H9 (cell line): ENCODE results near the gene GYPB. TPM values are rescaled to one million over a fixed set of nuclear protein-coding genes. Genes with fewer than 3 reads are reported as not detected.
"Not testable (repeated sequence)": the region's sequence is repeated elsewhere in the genome, so short reads cannot be mapped to it uniquely, and the experiment has no call there.

Experiments used
- DNase-seq: peaks from one replicate; pipeline ENCODE4 v3.0.0-alpha.2; 2017
- H2AFZ ChIP-seq: one replicate; pipeline ENCODE4 v1.6.1; 2013; ENCODE audit warnings: mild to moderate bottlenecking, low read length, control low read depth, moderate library complexity
- H2AK5ac ChIP-seq: 2 replicates; pipeline ENCODE4 v1.6.1; 2013; ENCODE audit warnings: low read length, control low read depth, mixed read lengths; ENCODE audit not compliant: insufficient read length
- H2BK120ac ChIP-seq: one replicate; pipeline ENCODE4 v1.6.1; 2013; ENCODE audit warnings: low read depth, mild to moderate bottlenecking, low read length, control low read depth, inconsistent platforms; ENCODE audit not compliant: poor library complexity, severe bottlenecking
- H2BK12ac ChIP-seq: 2 replicates; pipeline ENCODE4 v1.6.1; 2013; ENCODE audit warnings: low read length, control low read depth, mixed read lengths, low read depth; ENCODE audit not compliant: insufficient read length
- H2BK15ac ChIP-seq: 2 replicates; pipeline ENCODE4 v1.6.1; 2013; ENCODE audit warnings: low read depth, low read length, control low read depth
- H2BK20ac ChIP-seq: one replicate; pipeline ENCODE4 v1.6.1; 2013; ENCODE audit warnings: low read depth, mild to moderate bottlenecking, low read length, control low read depth, inconsistent platforms; ENCODE audit not compliant: poor library complexity, severe bottlenecking
- H2BK5ac ChIP-seq: 2 replicates; pipeline ENCODE4 v1.6.1; 2013; ENCODE audit warnings: low read length, control low read depth, mixed read lengths; ENCODE audit not compliant: insufficient read length
- H3K14ac ChIP-seq: 2 replicates; pipeline ENCODE4 v1.6.1; 2013; ENCODE audit warnings: low read length, control low read depth; ENCODE audit not compliant: insufficient read depth
- H3K18ac ChIP-seq: 2 replicates; pipeline ENCODE4 v1.6.1; 2013; ENCODE audit warnings: low read depth, mild to moderate bottlenecking, mixed read lengths, low read length, control low read depth; ENCODE audit not compliant: insufficient read length
- H3K23ac ChIP-seq: 2 replicates; pipeline ENCODE4 v1.6.1; 2013; ENCODE audit warnings: low read length, control low read depth, mixed read lengths, low read depth; ENCODE audit not compliant: insufficient read length
- H3K23me2 ChIP-seq: 2 replicates; pipeline ENCODE4 v1.6.1; 2013; ENCODE audit warnings: low read depth, mild to moderate bottlenecking, mixed read lengths, low read length, control low read depth; ENCODE audit not compliant: insufficient read length, poor library complexity, severe bottlenecking
- H3K27ac ChIP-seq: 2 replicates; pipeline ENCODE4 v1.5.1; 2013; ENCODE audit warnings: low read length, control low read depth, mixed read lengths, low read depth; ENCODE audit not compliant: insufficient read length
- H3K27me3 ChIP-seq: 2 replicates; pipeline ENCODE4 v1.6.1; 2013; ENCODE audit warnings: low read length, control low read depth, inconsistent platforms; ENCODE audit not compliant: insufficient read depth
- H3K4ac ChIP-seq: 2 replicates; pipeline ENCODE4 v1.6.1; 2013; ENCODE audit warnings: low read depth, mild to moderate bottlenecking, control low read depth, inconsistent platforms, low read length, moderate library complexity
- H3K4me1 ChIP-seq: 2 replicates; pipeline ENCODE4 v1.6.1; 2013; ENCODE audit warnings: low read length, control low read depth, inconsistent platforms; ENCODE audit not compliant: insufficient read depth
- H3K4me2 ChIP-seq: 2 replicates; pipeline ENCODE4 v1.6.1; 2013; ENCODE audit warnings: low read length, control low read depth, mixed read lengths; ENCODE audit not compliant: insufficient read length, insufficient read depth
- H3K56ac ChIP-seq: 2 replicates; pipeline ENCODE4 v1.6.1; 2013; ENCODE audit warnings: low read depth, mild to moderate bottlenecking, mixed read lengths, low read length, control low read depth; ENCODE audit not compliant: insufficient read length
- H3K79me1 ChIP-seq: 2 replicates; pipeline ENCODE4 v1.6.1; 2013; ENCODE audit warnings: low read depth, mild to moderate bottlenecking, moderate library complexity, low read length, control low read depth, inconsistent platforms; ENCODE audit not compliant: insufficient read depth, poor library complexity, severe bottlenecking
- H3K79me2 ChIP-seq: 2 replicates; pipeline ENCODE4 v1.6.1; 2013; ENCODE audit warnings: low read length, control low read depth, inconsistent platforms; ENCODE audit not compliant: insufficient read depth
- H3K9ac ChIP-seq: 2 replicates; pipeline ENCODE4 v1.6.1; 2013; ENCODE audit warnings: low read length, control low read depth, mixed read lengths; ENCODE audit not compliant: insufficient read length; ENCODE audit errors: extremely low read depth
- H3K9me3 ChIP-seq: one replicate; pipeline ENCODE4 v1.6.1; 2013; ENCODE audit warnings: low read depth, low read length, inconsistent platforms; ENCODE audit not compliant: control insufficient read depth
- H3T11ph ChIP-seq: one replicate; pipeline ENCODE4 v1.6.1; 2013; ENCODE audit warnings: mild to moderate bottlenecking, low read length, control low read depth, inconsistent platforms
- H4K20me1 ChIP-seq: one replicate; pipeline ENCODE4 v1.6.1; 2013; ENCODE audit not compliant: control insufficient read depth, insufficient read length, insufficient read depth
- H4K5ac ChIP-seq: 2 replicates; pipeline ENCODE4 v1.6.1; 2013; ENCODE audit warnings: low read depth, mild to moderate bottlenecking, mixed read lengths, low read length, control low read depth; ENCODE audit not compliant: insufficient read length
- H4K8ac ChIP-seq: replicated peaks from 2 replicates; pipeline ENCODE4 v1.6.1; 2013; ENCODE audit warnings: low read length, control low read depth, mixed read lengths, low read depth; ENCODE audit not compliant: insufficient read length
- H4K91ac ChIP-seq: 2 replicates; pipeline ENCODE4 v1.6.1; 2013; ENCODE audit warnings: low read depth, mild to moderate bottlenecking, moderate library complexity, mixed read lengths, low read length, control low read depth; ENCODE audit not compliant: insufficient read length
- H3K27ac Mint-ChIP-seq, 3 experiments: 2 replicates in 2 of 3; 3 replicates in 1 of 3; pipeline ENCODE4 v1.8.0; 2020 to 2021; ENCODE audit warnings: mixed read lengths in 3 of 3, mild to moderate bottlenecking in 1 of 3, moderate library complexity in 1 of 3
- H3K27me3 Mint-ChIP-seq: 2 replicates; pipeline ENCODE4 v1.8.0; 2021; ENCODE audit warnings: low read depth, mild to moderate bottlenecking, moderate library complexity, mixed read lengths
- H3K36me3 Mint-ChIP-seq, 3 experiments: 2 replicates in 2 of 3; 3 replicates in 1 of 3; pipeline ENCODE4 v1.8.0; 2020 to 2021; ENCODE audit warnings: low read depth in 3 of 3, mixed read lengths in 3 of 3; ENCODE audit not compliant: insufficient read depth in 1 of 3
- H3K4me1 Mint-ChIP-seq, 2 experiments: 2 replicates each; pipeline ENCODE4 v1.8.0; 2020; ENCODE audit warnings: mixed read lengths in 2 of 2
- H3K4me3 Mint-ChIP-seq, 2 experiments: 2 replicates in 1 of 2; 3 replicates in 1 of 2; pipeline ENCODE4 v1.8.0; 2020 to 2021; ENCODE audit warnings: mild to moderate bottlenecking in 2 of 2, mixed read lengths in 2 of 2, moderate library complexity in 1 of 2
- H3K9me3 Mint-ChIP-seq, 2 experiments: 2 replicates in 1 of 2; 3 replicates in 1 of 2; pipeline ENCODE4 v1.8.0; 2020; ENCODE audit warnings: mild to moderate bottlenecking in 2 of 2, mixed read lengths in 2 of 2, moderate library complexity in 1 of 2
- WGBS: extraction: QIAGEN DNeasy Blood & Tissue Kit; methylation state at CpG from one replicate; pipeline ENCODE4 v1.1.7; 2013; ENCODE audit warnings: missing lambda C conversion rate, low lambda C conversion rate, mixed read lengths; ENCODE audit not compliant: insufficient read length; ENCODE audit errors: extremely low coverage; 5-methylcytosine and 5-hydroxymethylcytosine counted together
- total RNA-seq: library from RNA; stranded (reverse); gene quantifications from 2 replicates; pipeline ENCODE4 v1.2.1, GENCODE V29; 2021

Gene GYPB
- total RNA-seq, 1 experiment from 2014 or later, result not detected

- H3K27ac Mint-ChIP-seq, result not testable (repeated sequence)
Measured at GRCh38 chr4:144005558-144005953, 13.6 kb downstream of the GYPB start.

GRCh38 chr4:144004868-144005557, 14.2 kb downstream of the GYPB start:
- not testable (repeated sequence) for H3K56ac ChIP-seq, H3K9ac ChIP-seq, H3K4me2 ChIP-seq, H4K20me1 ChIP-seq, H4K5ac ChIP-seq, H2BK12ac ChIP-seq, H3K4ac ChIP-seq, H2BK20ac ChIP-seq, H3K4me1 Mint-ChIP-seq, DNase-seq, H4K8ac ChIP-seq, H3K23ac ChIP-seq, H2AFZ ChIP-seq, H3K27me3 ChIP-seq, H4K91ac ChIP-seq, H3T11ph ChIP-seq, H3K9me3 ChIP-seq, H2BK15ac ChIP-seq, H3K27me3 Mint-ChIP-seq, H3K9me3 Mint-ChIP-seq, H2BK120ac ChIP-seq, H3K27ac Mint-ChIP-seq, H3K79me2 ChIP-seq, H3K23me2 ChIP-seq, H3K14ac ChIP-seq, H3K4me3 Mint-ChIP-seq, H2AK5ac ChIP-seq, H3K36me3 Mint-ChIP-seq, H3K4me1 ChIP-seq, H2BK5ac ChIP-seq, H3K18ac ChIP-seq, H3K27ac ChIP-seq, H3K79me1 ChIP-seq
- WGBS, result no CpG with 5 or more reads among the region's 4 CpGs

More at GRCh38 chr4:144005558-144005953, 13.6 kb downstream of the GYPB start:
- H4K8ac ChIP-seq, H2BK15ac ChIP-seq, H3K79me1 ChIP-seq, H4K5ac ChIP-seq, H3K4me1 Mint-ChIP-seq, H3K23me2 ChIP-seq, H2BK20ac ChIP-seq, H3K27me3 Mint-ChIP-seq, H2BK120ac ChIP-seq, H2BK12ac ChIP-seq, H3K18ac ChIP-seq, H3K4me3 Mint-ChIP-seq, H3K9me3 ChIP-seq, H3K27me3 ChIP-seq, H3K9me3 Mint-ChIP-seq, H3K36me3 Mint-ChIP-seq, H3K79me2 ChIP-seq, H4K91ac ChIP-seq, DNase-seq, H4K20me1 ChIP-seq, H3K4me1 ChIP-seq, H3K14ac ChIP-seq, H3K27ac ChIP-seq, H2BK5ac ChIP-seq, H3T11ph ChIP-seq, H3K4me2 ChIP-seq, H2AK5ac ChIP-seq, H3K4ac ChIP-seq, H3K9ac ChIP-seq, H2AFZ ChIP-seq, H3K56ac ChIP-seq, H3K23ac ChIP-seq: not testable (repeated sequence)
